ENCODE measurements around the gene SLC9A2.

GRCh38 chr2:102585847-102586404, 33.4 kb upstream of the SLC9A2 start:
- no peak for TF ChIP-seq EZH2 (IDR thresholded peaks at IDR 0.05)
- no peak for TF ChIP-seq POLR2AphosphoS5 (IDR thresholded peaks at IDR 0.05; ENCODE audit: borderline replicate concordance, low read depth, low read length)
- TF ChIP-seq FOXP2 (optimal IDR thresholded peaks at IDR 0.05; ENCODE audit: control extremely low read depth, extremely low read length, insufficient read depth) = no peak

All from SK-N-MC (cell line).